H9 (cell line): ENCODE data around the gene KCTD5. TPM values are rescaled to one million over a fixed set of nuclear protein-coding genes. Genes with fewer than 3 reads are reported as not detected.

Experiments used
- DNase-seq: peaks from one replicate; pipeline ENCODE4 v3.0.0-alpha.2; 2017
- H2AFZ ChIP-seq: one replicate; pipeline ENCODE4 v1.6.1; 2013; ENCODE audit warnings: mild to moderate bottlenecking, low read length, control low read depth, moderate library complexity
- H2AK5ac ChIP-seq: 2 replicates; pipeline ENCODE4 v1.6.1; 2013; ENCODE audit warnings: low read length, control low read depth, mixed read lengths; ENCODE audit not compliant: insufficient read length
- H2BK120ac ChIP-seq: one replicate; pipeline ENCODE4 v1.6.1; 2013; ENCODE audit warnings: low read depth, mild to moderate bottlenecking, low read length, control low read depth, inconsistent platforms; ENCODE audit not compliant: poor library complexity, severe bottlenecking
- H2BK12ac ChIP-seq: 2 replicates; pipeline ENCODE4 v1.6.1; 2013; ENCODE audit warnings: low read length, control low read depth, mixed read lengths, low read depth; ENCODE audit not compliant: insufficient read length
- H2BK15ac ChIP-seq: 2 replicates; pipeline ENCODE4 v1.6.1; 2013; ENCODE audit warnings: low read depth, low read length, control low read depth
- H2BK20ac ChIP-seq: one replicate; pipeline ENCODE4 v1.6.1; 2013; ENCODE audit warnings: low read depth, mild to moderate bottlenecking, low read length, control low read depth, inconsistent platforms; ENCODE audit not compliant: poor library complexity, severe bottlenecking
- H2BK5ac ChIP-seq: 2 replicates; pipeline ENCODE4 v1.6.1; 2013; ENCODE audit warnings: low read length, control low read depth, mixed read lengths; ENCODE audit not compliant: insufficient read length
- H3K14ac ChIP-seq: 2 replicates; pipeline ENCODE4 v1.6.1; 2013; ENCODE audit warnings: low read length, control low read depth; ENCODE audit not compliant: insufficient read depth
- H3K18ac ChIP-seq: 2 replicates; pipeline ENCODE4 v1.6.1; 2013; ENCODE audit warnings: low read depth, mild to moderate bottlenecking, mixed read lengths, low read length, control low read depth; ENCODE audit not compliant: insufficient read length
- H3K23ac ChIP-seq: 2 replicates; pipeline ENCODE4 v1.6.1; 2013; ENCODE audit warnings: low read length, control low read depth, mixed read lengths, low read depth; ENCODE audit not compliant: insufficient read length
- H3K23me2 ChIP-seq: 2 replicates; pipeline ENCODE4 v1.6.1; 2013; ENCODE audit warnings: low read depth, mild to moderate bottlenecking, mixed read lengths, low read length, control low read depth; ENCODE audit not compliant: insufficient read length, poor library complexity, severe bottlenecking
- H3K27ac ChIP-seq: 2 replicates; pipeline ENCODE4 v1.5.1; 2013; ENCODE audit warnings: low read length, control low read depth, mixed read lengths, low read depth; ENCODE audit not compliant: insufficient read length
- H3K27me3 ChIP-seq: 2 replicates; pipeline ENCODE4 v1.6.1; 2013; ENCODE audit warnings: low read length, control low read depth, inconsistent platforms; ENCODE audit not compliant: insufficient read depth
- H3K4ac ChIP-seq: 2 replicates; pipeline ENCODE4 v1.6.1; 2013; ENCODE audit warnings: low read depth, mild to moderate bottlenecking, control low read depth, inconsistent platforms, low read length, moderate library complexity
- H3K4me1 ChIP-seq: 2 replicates; pipeline ENCODE4 v1.6.1; 2013; ENCODE audit warnings: low read length, control low read depth, inconsistent platforms; ENCODE audit not compliant: insufficient read depth
- H3K4me2 ChIP-seq: 2 replicates; pipeline ENCODE4 v1.6.1; 2013; ENCODE audit warnings: low read length, control low read depth, mixed read lengths; ENCODE audit not compliant: insufficient read length, insufficient read depth
- H3K56ac ChIP-seq: 2 replicates; pipeline ENCODE4 v1.6.1; 2013; ENCODE audit warnings: low read depth, mild to moderate bottlenecking, mixed read lengths, low read length, control low read depth; ENCODE audit not compliant: insufficient read length
- H3K79me1 ChIP-seq: 2 replicates; pipeline ENCODE4 v1.6.1; 2013; ENCODE audit warnings: low read depth, mild to moderate bottlenecking, moderate library complexity, low read length, control low read depth, inconsistent platforms; ENCODE audit not compliant: insufficient read depth, poor library complexity, severe bottlenecking
- H3K79me2 ChIP-seq: 2 replicates; pipeline ENCODE4 v1.6.1; 2013; ENCODE audit warnings: low read length, control low read depth, inconsistent platforms; ENCODE audit not compliant: insufficient read depth
- H3K9ac ChIP-seq: 2 replicates; pipeline ENCODE4 v1.6.1; 2013; ENCODE audit warnings: low read length, control low read depth, mixed read lengths; ENCODE audit not compliant: insufficient read length; ENCODE audit errors: extremely low read depth
- H3K9me3 ChIP-seq: one replicate; pipeline ENCODE4 v1.6.1; 2013; ENCODE audit warnings: low read depth, low read length, inconsistent platforms; ENCODE audit not compliant: control insufficient read depth
- H3T11ph ChIP-seq: one replicate; pipeline ENCODE4 v1.6.1; 2013; ENCODE audit warnings: mild to moderate bottlenecking, low read length, control low read depth, inconsistent platforms
- H4K20me1 ChIP-seq: one replicate; pipeline ENCODE4 v1.6.1; 2013; ENCODE audit not compliant: control insufficient read depth, insufficient read length, insufficient read depth
- H4K5ac ChIP-seq: 2 replicates; pipeline ENCODE4 v1.6.1; 2013; ENCODE audit warnings: low read depth, mild to moderate bottlenecking, mixed read lengths, low read length, control low read depth; ENCODE audit not compliant: insufficient read length
- H4K8ac ChIP-seq: replicated peaks from 2 replicates; pipeline ENCODE4 v1.6.1; 2013; ENCODE audit warnings: low read length, control low read depth, mixed read lengths, low read depth; ENCODE audit not compliant: insufficient read length
- H4K91ac ChIP-seq: 2 replicates; pipeline ENCODE4 v1.6.1; 2013; ENCODE audit warnings: low read depth, mild to moderate bottlenecking, moderate library complexity, mixed read lengths, low read length, control low read depth; ENCODE audit not compliant: insufficient read length
- H3K27ac Mint-ChIP-seq, 3 experiments: 2 replicates in 2 of 3; 3 replicates in 1 of 3; pipeline ENCODE4 v1.8.0; 2020 to 2021; ENCODE audit warnings: mixed read lengths in 3 of 3, mild to moderate bottlenecking in 1 of 3, moderate library complexity in 1 of 3
- H3K27me3 Mint-ChIP-seq: 2 replicates; pipeline ENCODE4 v1.8.0; 2021; ENCODE audit warnings: low read depth, mild to moderate bottlenecking, moderate library complexity, mixed read lengths
- H3K36me3 Mint-ChIP-seq, 3 experiments: 2 replicates in 2 of 3; 3 replicates in 1 of 3; pipeline ENCODE4 v1.8.0; 2020 to 2021; ENCODE audit warnings: low read depth in 3 of 3, mixed read lengths in 3 of 3; ENCODE audit not compliant: insufficient read depth in 1 of 3
- H3K4me1 Mint-ChIP-seq, 2 experiments: 2 replicates each; pipeline ENCODE4 v1.8.0; 2020; ENCODE audit warnings: mixed read lengths in 2 of 2
- H3K4me3 Mint-ChIP-seq, 2 experiments: 2 replicates in 1 of 2; 3 replicates in 1 of 2; pipeline ENCODE4 v1.8.0; 2020 to 2021; ENCODE audit warnings: mild to moderate bottlenecking in 2 of 2, mixed read lengths in 2 of 2, moderate library complexity in 1 of 2
- H3K9me3 Mint-ChIP-seq, 2 experiments: 2 replicates in 1 of 2; 3 replicates in 1 of 2; pipeline ENCODE4 v1.8.0; 2020; ENCODE audit warnings: mild to moderate bottlenecking in 2 of 2, mixed read lengths in 2 of 2, moderate library complexity in 1 of 2
- CTCF ChIP-seq: fragments of 200-600 bp; sonication (generic); conservative IDR thresholded peaks from 3 replicates; pipeline ENCODE4 v1.8.0; 2021; ENCODE audit warnings: antibody characterized with exemption, mild to moderate bottlenecking
- WGBS: extraction: QIAGEN DNeasy Blood & Tissue Kit; methylation state at CpG from one replicate; pipeline ENCODE4 v1.1.7; 2013; ENCODE audit warnings: missing lambda C conversion rate, low lambda C conversion rate, mixed read lengths; ENCODE audit not compliant: insufficient read length; ENCODE audit errors: extremely low coverage; 5-methylcytosine and 5-hydroxymethylcytosine counted together
- total RNA-seq: library from RNA; stranded (reverse); gene quantifications from 2 replicates; pipeline ENCODE4 v1.2.1, GENCODE V29; 2021

KCTD5 gene
- total RNA-seq, 1 experiment from 2014 or later = 39.9 TPM

- Histone ChIP-seq H4K5ac (no peak overlapping the region), H3K23ac (no peak overlapping the region), H2AK5ac (no peak overlapping the region), H4K8ac (no peak overlapping the region), H3K4me1 (no peaks in the 10 kb centered on the region), H2BK15ac (no peak overlapping the region), H3K27me3 (no peaks in the 10 kb centered on the region), H3K79me2 (no peaks in the 10 kb centered on the region), H2BK120ac (no peak overlapping the region), H4K91ac (no peak overlapping the region), H3K18ac (no peak overlapping the region), H3K79me1 (no peaks in the 10 kb centered on the region), H3T11ph (no peak overlapping the region), H3K9ac (no peak overlapping the region), H3K4ac (no peak overlapping the region), H3K9me3 (no peaks in the 10 kb centered on the region), H2AFZ (no peak overlapping the region), H3K27ac (no peak overlapping the region), H2BK20ac (no peak overlapping the region), H2BK5ac (no peak overlapping the region), H3K23me2 (no peaks in the 10 kb centered on the region), H3K14ac (no peak overlapping the region), H3K4me2 (no peak overlapping the region), H2BK12ac (no peak overlapping the region), H4K20me1 (no peaks in the 10 kb centered on the region), H3K56ac (no peak overlapping the region)
- H3K4me1 Mint-ChIP-seq = peaks cover 0 to 5% of the 10 kb centered on the region in 2 experiments; a peak in 2 of 4 replicates
- H3K27me3 Mint-ChIP-seq = peaks cover 2% of the 10 kb centered on the region
- peak overlapping the region in 2 of 3 experiments; percentile 33 to 52; a peak in 2 of 7 replicates for H3K27ac Mint-ChIP-seq
- no peak overlapping the region; a peak in 1 of 5 replicates for H3K4me3 Mint-ChIP-seq
- WGBS = no CpG with 5 or more reads among the region's 11 CpGs
- H3K36me3 Mint-ChIP-seq = peaks cover 0 to 16% (median 16%) of the 10 kb centered on the region in 3 experiments; a peak in 5 of 7 replicates
- TF ChIP-seq CTCF = no peak
- no peaks in the 10 kb centered on the region for H3K9me3 Mint-ChIP-seq
- no peak for DNase-seq
These were observed 28.4 kb downstream of the KCTD5 start for GRCh38 chr16:2710711-2711231.
